DMS79 treated with DMSO at 0.1 percent for 48 hours (cell line): ENCODE data around the gene PSMC3.

Experiments
- DNase-seq: peaks from one replicate; lab custom pipeline; 2025; lab: John Stamatoyannopoulos, UW

PSMC3 gene

DNA sequence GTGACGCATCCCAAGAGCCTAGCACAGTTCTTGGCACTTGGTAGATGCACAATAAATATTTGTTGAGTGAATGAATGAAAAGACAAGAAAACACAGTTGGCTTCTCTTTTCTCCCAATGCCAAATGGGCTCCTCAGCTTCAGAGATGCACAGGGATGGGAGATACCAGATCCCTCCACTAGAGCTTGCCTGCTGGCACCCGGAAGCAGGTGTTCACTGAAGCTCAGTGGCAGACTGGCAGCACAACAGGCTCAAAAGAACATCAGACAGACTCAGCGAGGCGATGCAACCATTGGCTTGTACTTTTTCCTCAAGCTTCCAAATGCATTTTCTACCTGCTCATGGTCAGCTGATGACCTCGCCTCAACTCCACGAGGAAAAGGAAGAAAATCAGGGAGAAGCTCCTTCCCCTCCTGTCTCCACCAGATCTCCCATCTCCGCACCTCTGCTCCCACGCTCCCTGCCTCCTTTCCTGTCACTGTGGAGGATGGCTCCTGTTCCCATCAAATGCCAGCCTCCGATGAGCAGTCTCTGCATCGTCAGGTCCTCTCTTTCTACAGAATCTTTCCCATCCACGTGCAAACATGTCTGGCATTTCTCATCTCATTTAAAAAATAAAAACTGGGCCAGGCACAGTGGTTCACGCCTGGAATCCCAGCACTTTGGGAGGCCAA, 16.9 kb upstream of the PSMC3 start:
- DNase-seq: no peak

DNA sequence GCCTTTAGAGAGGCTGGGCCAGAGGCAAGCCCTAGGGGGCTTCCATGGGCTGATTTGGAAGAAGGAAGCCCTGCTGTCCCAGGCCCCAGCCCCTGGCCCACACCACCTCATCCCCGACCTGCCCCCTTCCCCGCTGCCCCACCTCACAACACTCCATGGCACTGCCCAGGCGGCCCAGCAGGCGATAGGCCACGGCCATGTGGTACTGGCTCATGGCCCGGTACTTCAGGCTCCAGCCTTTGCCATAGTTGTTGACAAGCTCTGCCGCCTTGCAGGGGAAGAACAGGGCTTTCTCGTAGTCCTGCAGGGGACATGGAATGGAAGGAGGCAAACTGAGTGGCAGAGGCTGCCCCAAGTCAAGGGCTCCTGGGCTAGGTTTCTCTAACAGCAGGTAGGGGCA, 16.3 kb upstream of the PSMC3 start:
- no peak for DNase-seq

DNA sequence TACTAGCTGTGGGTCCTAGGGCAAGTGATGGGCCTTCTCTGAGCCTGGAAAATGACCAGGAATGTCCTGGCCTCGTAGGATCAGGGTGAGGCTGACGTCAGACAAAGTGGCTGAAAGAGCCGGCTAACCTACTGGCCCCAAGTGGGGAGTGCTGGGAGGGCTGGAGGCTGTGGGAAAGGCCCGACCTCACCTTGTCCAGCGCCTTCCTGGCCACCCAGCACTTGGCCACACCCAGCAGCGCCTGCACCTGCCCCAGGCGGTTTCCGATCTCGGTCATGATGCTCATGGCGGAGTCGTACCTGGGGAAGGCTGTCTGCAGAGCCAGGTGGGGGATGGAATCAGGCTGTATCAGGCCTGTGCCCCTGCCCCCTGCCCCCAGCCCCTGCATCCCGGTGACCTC, 15.2 kb upstream of the PSMC3 start:
- DNase-seq: no peak

DNA sequence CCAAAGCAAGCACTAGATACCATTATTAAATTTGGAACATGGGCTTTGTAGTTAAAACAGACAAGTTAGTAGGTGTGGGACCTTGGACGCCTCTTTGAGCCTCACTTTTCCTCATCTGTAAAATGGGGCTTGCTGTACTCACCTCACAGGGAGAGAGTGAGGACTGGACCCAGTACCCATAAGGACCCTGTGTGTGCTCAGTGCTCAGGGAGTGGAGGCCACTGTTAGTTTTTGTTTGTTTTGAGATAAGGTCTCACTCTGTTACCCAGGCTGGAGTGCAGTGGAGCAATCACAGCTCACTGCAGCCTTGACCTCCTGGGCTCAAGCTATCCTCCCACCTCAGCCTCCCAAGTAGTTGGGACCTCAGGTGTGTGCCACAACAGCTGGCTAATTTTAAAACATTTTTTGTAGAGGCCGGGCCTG, 13.8 kb upstream of the PSMC3 start:
- no peak for DNase-seq

DNA sequence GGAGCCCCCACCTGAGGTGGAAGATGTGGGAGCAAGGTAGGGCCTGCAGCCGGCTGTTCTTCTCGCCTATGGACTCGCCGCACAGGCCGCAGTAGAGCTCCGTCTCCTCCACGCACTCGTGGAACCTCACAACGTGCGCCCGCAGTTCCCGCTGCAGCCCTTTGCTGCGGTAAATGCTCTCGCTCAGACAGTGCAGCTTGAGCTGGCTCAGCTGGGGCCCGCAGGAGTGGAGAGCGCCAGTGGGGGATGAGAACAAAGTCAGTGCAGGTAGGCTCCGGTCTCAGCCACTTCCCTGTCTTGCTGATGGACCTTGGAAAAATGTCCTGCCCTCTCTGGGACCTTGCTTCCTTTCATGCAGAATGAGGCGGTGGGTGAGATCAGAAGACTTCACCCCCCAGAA, 12.5 kb upstream of the PSMC3 start:
- no peak for DNase-seq

DNA sequence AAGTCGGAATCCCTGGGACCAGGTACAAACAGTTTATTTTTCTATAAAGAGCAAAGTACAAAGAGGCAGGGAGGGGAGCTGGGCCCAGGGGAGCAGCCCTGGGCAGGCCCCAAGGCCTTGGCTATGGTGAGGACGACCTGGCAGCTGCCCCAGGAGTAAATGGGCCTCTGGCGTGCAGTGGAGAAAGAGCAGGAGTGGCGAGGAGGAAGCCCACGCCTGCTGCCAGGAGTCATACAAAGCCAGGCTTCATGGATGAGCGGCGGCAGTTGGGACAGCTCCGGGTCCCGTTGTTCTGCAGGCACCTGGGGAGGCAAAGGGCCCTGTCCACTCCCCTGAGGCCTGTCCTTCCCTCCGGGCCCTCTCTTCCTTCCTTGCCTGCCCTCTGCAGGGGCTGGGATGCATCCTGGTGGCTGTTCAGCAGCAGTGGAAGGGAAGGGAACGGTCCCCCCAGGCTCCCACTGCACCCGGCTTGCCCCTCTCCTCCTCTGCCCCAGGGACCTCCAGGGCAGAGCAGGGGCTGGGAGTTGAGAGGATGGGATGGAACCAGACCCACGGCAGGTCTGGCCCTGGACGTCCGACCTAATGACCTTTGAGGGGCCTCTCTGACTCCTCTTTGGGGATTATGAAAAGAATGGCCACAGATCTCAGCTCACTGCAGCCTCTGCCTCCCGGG, 11.6 kb upstream of the PSMC3 start:
- DNase-seq: peak; percentile 52

DNA sequence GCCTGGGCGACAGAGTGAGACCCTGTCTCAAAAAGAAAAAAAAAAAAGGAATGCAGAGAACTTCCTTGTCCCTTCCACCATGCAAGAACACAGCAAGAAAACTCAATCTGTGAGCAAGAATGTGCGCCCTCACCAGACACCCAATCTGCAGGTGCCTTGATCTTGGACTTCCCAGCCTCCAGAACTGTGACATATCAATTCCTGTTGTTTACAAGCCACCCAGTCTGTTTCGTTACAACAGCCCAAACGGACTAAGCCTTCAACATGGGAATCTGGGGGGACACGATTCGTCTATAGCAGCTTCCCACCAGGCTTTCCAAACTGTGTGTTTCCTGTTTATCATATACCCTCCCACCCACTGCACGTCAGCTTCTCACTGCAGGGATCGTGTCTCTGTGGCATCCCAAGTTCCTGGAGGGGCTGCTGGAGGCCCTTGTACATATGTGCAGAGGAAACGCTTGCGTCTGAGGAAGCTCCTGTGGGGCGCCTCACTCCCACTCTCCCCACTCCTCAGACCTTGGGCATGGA, 11.0 kb upstream of the PSMC3 start:
- DNase-seq: no peak

DNA sequence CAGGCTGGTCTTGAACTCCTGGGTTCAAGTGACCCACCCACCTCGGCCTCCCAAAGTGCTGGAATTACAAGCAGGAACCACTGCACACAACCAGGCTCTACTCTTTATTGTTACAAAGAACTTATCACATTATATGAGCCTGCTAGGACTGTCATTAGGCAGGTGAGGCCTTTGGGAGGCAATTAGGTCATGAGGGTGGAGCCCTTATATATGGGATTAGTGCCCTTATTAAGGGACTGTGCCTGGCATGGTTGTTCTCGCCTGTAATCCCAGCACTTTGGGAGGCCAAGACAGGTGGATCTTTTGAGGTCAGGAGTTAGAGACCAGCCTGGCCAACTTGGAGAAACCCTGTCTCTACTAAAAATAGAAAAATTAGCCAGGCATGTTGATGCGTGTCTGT, 10.5 kb upstream of the PSMC3 start:
- DNase-seq: no peak

DNA sequence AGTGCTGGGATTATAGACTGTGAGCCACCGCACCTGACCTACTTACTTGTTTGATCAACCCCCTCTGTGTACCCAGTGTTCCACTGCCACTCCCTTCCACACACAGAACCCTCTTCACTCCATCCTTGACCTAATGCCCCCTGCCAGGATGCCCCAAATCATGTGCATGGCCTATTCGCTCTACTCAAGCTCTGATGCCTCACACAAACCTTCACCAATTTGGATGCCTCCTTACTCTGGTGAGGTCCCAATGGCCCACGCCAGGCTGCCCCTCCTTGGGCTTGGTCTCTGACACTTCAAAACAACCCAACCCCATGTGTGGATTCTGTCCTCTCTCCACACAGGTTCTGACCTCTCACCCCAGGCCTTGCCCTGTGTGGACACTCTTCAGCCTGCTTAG, 9.4 kb upstream of the PSMC3 start:
- DNase-seq: no peak

DNA sequence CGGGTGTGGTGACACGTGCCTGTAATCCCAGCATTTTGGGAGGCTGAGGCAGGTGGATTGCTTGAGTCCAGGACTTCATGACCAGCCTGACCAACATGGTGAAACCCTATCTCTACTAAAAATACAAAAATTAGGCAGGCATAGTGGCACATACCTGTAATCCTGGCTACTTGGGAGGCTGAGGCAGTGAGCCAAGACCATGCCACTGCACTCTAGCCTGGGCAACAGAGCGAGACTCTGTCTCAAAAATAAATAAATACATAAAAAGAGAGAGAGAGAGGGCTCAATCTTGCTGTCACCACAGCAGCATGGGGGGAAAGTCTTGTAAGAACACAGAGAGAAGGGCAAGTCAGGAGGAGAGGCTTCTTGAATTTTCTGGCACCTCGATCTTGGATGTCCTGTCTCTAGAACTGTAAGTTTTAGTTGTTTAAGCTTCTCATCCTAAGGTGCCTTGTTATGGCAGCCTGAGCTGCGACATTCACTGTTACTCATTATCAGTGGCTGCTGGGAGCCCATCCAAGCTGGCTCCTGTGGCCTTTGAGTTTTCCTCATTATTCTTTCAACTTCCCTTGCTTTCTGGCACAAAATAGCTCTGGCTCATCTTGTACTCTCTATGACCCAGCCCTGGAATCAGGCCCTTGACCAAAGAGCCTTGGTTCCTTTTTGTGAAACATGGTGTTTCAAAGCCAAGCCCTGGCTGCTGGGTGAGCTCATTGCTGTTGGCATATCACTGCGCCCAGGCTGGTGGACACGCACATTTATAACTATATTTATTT, 8.0 kb upstream of the PSMC3 start:
- no peak for DNase-seq

DNA sequence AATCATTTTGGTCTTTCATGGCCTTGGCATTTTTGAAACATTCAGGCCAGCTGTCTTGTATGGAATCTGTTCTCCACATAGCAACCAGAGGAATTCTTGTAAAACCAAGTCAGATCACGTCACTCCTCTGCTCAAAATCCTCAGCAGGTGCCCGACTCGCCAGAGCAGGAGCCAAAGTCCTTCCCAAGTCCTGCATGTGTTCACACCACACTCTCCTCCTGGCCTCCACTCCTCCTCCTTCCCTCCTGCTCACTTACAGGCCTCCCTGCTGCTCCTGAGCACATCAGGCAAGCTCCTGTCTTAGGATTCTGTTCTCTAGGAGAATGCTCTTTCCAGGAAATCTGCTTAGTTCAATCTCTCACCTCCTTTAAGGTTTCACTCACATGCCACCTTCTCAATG, 6.9 kb upstream of the PSMC3 start:
- DNase-seq: no peak

DNA sequence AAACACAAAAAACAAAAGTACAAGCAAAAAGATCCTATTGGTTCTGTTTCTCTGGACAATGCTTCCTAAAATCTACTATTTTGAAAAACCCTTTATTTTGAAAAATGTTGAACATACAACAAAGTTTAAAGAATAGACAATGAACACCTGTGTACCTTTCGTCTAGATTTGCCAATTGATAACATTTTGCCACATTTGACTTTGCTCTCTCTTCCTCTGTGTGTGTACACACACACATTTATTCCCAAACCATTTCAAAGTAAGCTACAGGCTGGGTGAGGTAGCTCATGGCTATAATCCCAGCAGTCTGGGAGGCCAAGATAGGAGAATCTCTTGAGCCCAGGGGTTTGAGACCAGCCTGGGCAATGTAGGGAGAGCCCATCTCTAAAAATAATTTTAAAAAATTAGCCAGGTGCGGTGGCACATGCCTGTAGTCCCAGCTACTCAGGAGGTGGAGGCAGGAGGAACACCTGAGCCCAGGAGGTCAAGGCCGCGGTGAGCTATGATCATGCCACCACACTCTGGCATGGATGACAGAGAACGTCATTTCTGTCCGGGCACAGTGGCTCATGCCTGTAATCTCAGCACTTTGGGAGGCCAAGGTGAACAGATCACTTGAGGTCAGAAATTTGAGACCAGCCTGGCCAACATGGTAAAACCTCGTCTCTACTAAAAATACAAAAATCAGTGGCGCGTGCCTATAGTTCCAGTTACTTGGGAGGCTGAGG, 5.3 kb upstream of the PSMC3 start:
- DNase-seq: no peak

DNA sequence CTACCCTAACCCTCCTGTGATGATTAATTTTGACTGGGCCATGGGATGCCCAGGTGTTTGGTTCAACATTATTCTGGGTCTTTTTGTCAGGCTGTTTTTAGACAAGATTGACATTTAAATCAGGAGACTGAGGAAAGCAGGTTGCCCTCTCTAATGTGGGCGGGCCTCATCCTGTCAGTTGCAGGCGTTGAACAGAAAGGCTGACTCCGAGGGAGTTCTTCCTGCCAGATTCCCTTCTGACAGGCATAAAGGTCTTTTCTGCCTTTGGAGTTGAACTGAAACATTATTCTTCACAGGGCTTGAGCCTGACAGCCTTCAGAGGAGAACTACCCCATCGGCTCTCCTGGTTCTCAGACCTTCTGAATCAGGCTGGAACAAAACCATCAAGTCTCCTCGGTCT, 4.3 kb upstream of the PSMC3 start:
- no peak for DNase-seq

DNA sequence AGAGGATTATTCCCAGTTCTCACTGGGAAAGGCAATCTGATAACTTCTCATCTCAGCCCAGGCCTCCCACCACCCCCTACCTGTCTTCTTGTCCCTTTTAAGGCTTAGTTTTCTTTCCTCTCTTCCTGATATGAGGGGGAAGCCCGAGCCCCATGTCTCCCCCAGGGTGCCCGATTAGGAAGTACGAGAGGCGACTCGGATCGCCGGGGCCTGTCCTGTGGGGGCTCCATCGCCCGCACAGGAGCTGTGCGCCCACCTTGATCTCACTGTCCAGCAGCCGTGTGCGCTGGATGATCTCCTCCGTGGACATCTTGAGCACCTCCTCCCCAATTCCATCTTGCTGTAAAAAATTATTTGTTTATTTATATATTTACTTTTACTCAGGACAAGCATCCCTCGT, 628 bp downstream of the PSMC3 start:
- no peak for DNase-seq

DNA sequence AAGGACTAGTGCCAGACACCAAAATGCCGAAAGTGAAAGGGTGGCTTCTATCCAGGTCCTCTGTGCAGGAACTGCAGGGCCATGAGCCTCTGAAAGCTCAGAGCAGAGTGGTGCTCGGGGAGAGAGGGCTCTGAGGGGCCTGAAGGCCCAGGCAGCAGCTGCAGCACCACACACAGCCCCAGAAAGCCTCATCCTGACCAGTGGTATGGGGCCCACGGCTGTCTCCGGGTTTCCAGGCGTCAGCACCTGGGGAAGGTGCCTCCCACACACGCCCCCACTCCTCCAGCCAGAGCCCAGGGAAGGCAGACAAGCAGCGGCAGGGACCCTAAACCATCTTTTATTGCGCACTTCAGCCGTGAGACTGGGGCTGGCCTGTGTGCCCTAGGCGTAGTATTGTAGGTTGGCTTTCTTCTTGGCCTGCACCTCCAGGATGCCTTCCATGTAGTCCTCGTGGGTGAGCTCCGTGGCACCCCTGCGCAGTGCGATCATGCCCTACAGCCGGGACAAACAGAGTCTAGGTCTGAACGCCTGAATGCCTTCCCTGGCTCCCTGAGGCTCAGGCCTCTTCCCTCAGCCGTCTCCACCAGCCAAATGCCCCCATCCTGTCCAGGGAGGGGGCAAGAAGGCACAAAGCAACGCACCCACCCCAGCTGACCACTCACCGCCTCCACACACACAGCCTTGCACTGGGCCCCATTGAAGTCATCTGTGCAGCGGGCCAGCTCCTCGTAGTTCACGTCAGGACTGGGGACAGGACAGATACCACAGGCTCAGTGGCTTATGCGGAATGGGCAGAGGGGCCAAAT, 7.6 kb downstream of the PSMC3 start:
- DNase-seq: no peak

DNA sequence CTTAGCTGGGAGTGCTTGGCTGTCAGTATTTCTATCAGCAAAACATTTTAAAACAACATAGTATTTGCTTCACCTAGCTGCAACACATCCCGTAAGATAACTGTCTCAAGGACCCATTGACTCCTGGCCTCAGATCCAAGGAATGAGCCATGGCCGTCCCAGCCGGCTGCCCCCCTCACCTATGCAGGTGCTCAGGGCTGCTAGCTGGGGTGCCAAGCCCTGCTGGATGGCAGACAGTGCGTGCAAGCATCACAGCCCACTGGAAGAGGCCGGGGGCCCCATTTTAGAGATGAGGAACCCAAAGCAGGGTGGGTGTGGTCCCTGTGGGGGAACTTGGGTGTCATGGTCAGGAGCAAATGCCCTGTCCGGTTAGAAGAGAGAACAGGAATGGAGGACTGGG, 8.5 kb downstream of the PSMC3 start:
- no peak for DNase-seq

DNA sequence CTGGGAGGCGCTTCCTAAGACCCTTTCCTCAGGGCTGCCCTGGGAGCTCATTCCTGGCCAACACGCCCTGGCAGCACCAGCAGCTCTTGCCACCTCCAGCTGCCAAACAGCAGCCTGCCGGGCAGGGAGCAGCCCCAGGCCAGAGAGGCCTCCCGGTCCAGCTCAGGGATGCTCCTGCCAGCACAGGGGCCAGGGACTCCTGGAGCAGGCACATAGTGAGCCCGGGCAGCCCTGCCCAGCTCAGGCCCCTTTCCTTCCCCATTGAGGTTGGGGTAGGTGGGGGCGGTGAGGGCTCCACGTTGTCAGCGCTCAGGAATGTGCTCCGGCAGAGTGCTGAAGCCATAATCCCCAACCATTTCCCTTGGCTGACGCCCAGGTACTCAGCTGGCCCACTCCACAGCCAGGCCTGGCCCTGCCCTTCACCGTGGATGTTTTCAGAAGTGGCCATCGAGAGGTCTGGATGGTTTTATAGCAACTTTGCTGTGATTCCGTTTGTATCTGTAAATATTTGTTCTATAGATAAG, 10.2 kb downstream of the PSMC3 start:
- DNase-seq: peak; percentile 86

DNA sequence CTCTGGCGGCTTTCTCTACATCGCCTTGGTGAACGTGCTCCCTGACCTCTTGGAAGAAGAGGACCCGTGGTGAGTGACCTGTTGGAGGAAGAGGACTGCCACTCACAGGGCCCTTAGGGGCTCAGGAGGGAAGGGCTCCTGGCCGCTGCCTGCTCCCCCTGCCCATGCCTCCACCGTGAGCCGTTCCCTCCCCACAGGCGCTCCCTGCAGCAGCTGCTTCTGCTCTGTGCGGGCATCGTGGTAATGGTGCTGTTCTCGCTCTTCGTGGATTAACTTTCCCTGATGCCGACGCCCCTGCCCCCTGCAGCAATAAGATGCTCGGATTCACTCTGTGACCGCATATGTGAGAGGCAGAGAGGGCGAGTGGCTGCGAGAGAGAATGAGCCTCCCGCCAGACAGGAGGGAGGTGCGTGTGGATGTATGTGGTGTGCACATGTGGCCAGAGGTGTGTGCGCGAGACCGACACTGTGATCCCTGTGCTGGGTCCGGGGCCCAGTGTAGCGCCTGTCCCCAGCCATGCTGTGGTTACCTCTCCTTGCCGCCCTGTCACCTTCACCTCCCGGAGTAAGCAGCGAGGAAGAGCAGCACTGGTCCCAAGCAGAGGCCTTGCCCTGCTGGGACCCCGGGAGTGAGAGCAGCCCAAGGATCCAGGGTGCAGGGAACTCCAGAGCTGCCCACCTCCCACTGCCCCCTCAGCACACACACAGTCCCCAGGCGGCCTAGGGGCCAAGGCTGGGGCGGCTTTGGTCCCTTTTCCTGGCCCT, 11.0 kb downstream of the PSMC3 start:
- no peak for DNase-seq

DNA sequence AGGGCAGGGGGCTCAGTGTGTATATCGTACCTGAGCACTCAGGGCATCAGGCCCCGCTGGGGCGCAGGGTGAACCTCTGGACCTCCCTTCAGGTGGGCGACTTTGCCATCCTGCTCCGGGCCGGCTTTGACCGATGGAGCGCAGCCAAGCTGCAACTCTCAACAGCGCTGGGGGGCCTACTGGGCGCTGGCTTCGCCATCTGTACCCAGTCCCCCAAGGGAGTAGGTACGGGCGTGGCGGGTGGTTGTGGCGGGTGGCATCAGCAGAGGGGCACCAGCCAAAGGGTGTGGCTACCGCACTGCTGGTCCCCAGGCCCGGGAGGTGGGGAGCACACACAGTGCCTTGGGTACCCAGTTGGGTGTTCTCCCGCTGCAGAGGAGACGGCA, 11.6 kb downstream of the PSMC3 start:
- no peak for DNase-seq

DNA sequence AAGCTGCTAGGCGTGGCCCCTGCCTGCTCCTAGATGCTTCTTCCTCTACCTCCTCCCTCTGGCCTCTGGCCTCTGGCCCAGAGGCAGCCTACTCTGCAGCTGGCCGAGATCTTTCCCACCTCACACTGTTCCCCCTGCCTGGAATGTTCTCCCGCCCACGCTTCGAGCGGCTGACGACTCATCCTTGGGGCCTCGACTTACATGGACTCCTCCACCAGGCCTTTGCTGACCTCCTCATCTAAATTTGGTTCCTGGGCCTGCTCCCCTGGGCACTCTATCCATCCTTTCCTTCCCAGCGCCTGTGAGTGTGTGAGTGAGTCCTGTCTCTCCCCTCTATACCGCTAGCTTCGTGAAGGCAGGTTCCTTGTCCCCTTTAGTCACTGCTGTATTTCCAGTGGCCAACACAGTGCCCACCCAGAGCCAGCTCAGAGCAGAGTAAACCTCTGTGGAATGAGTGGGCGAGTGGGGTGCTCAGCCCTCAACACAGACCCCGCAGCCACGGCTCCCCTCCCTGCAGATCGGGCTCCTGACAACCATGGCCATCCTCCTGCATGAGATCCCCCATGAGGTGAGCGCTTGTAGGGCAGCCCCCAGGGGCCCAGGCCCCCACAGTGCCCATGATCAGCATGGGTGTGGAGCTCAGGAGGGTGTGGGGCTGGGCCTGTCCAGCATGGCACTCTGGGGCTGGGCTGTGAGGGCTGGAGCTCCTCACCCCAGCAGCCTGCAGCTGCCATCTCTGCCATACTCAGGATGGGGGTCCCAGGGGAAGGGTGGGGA, 12.1 kb downstream of the PSMC3 start:
- no peak for DNase-seq
